Measurements from ENCODE around the gene ECHDC3. TPM values are rescaled to one million over a fixed set of nuclear protein-coding genes. Genes with fewer than 3 reads are reported as not detected.

Gene ECHDC3
- total RNA-seq, 2 experiments from 2014 or later: not detected

DNA sequence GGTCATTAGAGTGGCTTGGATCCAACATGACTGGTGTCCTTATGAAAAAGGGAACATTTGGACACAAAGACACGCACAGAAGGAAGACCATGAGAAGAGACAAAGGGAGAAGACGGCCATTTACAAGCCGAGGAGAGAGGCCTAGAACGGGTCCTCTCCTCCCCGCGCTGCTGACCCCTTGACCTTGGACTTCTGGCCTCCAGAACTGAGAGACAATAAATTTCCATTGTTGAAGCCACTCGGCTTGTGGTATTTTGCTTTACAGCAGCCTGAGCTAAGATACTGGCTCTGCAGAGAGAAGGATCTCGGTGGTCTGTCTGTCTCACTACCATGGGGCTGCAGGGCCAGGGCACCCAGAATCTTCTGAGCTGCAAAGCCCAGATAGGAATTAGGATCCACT, 38.1 kb upstream of the ECHDC3 start:
- Histone ChIP-seq H3K27ac (ENCODE audit: low read depth, low read length, poor library complexity, severe bottlenecking) (no peak overlapping the region), H3K36me3 (ENCODE audit: insufficient read depth, low read length) (no peaks in the 10 kb centered on the region), H4K20me1 (ENCODE audit: insufficient read depth, low read length) (no peaks in the 10 kb centered on the region), H3K9me3 (ENCODE audit: low read length) (no peaks in the 10 kb centered on the region), H3K4me3 (ENCODE audit: low read depth, low read length, poor library complexity, severe bottlenecking) (no peak overlapping the region), H3K4me1 (ENCODE audit: insufficient read depth, low read length, poor library complexity, severe bottlenecking) (peaks cover 8% of the 10 kb centered on the region), H3K4me2 (ENCODE audit: low read length) (no peak overlapping the region), H2AFZ (ENCODE audit: low read length) (no peak overlapping the region), H3K9me2 (ENCODE audit: insufficient read depth, low read length) (no peaks in the 10 kb centered on the region), H3K79me2 (ENCODE audit: insufficient read depth, low read depth, low read length) (no peaks in the 10 kb centered on the region)
- ChIA-PET POLR2A (no interaction called here), CTCF (ENCODE audit: unreplicated experiment) (no interaction called here)
- TF ChIP-seq, protein P1, sequence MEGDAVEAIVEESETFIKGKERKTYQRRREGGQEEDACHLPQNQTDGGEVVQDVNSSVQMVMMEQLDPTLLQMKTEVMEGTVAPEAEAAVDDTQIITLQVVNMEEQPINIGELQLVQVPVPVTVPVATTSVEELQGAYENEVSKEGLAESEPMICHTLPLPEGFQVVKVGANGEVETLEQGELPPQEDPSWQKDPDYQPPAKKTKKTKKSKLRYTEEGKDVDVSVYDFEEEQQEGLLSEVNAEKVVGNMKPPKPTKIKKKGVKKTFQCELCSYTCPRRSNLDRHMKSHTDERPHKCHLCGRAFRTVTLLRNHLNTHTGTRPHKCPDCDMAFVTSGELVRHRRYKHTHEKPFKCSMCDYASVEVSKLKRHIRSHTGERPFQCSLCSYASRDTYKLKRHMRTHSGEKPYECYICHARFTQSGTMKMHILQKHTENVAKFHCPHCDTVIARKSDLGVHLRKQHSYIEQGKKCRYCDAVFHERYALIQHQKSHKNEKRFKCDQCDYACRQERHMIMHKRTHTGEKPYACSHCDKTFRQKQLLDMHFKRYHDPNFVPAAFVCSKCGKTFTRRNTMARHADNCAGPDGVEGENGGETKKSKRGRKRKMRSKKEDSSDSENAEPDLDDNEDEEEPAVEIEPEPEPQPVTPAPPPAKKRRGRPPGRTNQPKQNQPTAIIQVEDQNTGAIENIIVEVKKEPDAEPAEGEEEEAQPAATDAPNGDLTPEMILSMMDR (conservative IDR thresholded peaks at IDR 0.05; ENCODE audit: low read length): no peak
- no TSS peak for BruUV-seq (replicated peaks)
- no peak for DNase-seq (ENCODE audit: low spot score)
- intact Hi-C loops (cut with micrococcal nuclease; ENCODE audit: unreplicated experiment): no loop called here

GRCh38 chr10:11705722-11706121, 36.5 kb upstream of the ECHDC3 start:
- intact Hi-C loops (cut with micrococcal nuclease; ENCODE audit: unreplicated experiment): no loop called here
- no TSS peak for BruUV-seq (replicated peaks)
- H3K4me2 ChIP-seq (ENCODE audit: low read length): no peak overlapping the region
- H3K36me3 ChIP-seq (ENCODE audit: insufficient read depth, low read length): no peaks in the 10 kb centered on the region
- POLR2A ChIA-PET: no interaction called here
- no peak for DNase-seq (ENCODE audit: low spot score)
- CTCF ChIA-PET (ENCODE audit: unreplicated experiment): no interaction called here
- no peak for TF ChIP-seq EZH2phosphoT487 (IDR thresholded peaks at IDR 0.05; ENCODE audit: borderline replicate concordance, low read depth, low read length)
- TF ChIP-seq, protein P1 (conservative IDR thresholded peaks at IDR 0.05; ENCODE audit: low read length): no peak
- H2AFZ ChIP-seq (ENCODE audit: low read length): no peak overlapping the region
- H3K4me1 ChIP-seq (ENCODE audit: insufficient read depth, low read length, poor library complexity, severe bottlenecking): no peaks in the 10 kb centered on the region
- no peak overlapping the region for H3K27ac ChIP-seq (ENCODE audit: low read depth, low read length, poor library complexity, severe bottlenecking)
- no peaks in the 10 kb centered on the region for H3K9me3 ChIP-seq (ENCODE audit: low read length)
- no peak overlapping the region for H3K4me3 ChIP-seq (ENCODE audit: low read depth, low read length, poor library complexity, severe bottlenecking)
- no peaks in the 10 kb centered on the region for H4K20me1 ChIP-seq (ENCODE audit: insufficient read depth, low read length)
- no peaks in the 10 kb centered on the region for H3K79me2 ChIP-seq (ENCODE audit: insufficient read depth, low read depth, low read length)
- no peaks in the 10 kb centered on the region for H3K9me2 ChIP-seq (ENCODE audit: insufficient read depth, low read length)

GRCh38 chr10:11706895-11707567, 35.2 kb upstream of the ECHDC3 start:
- DNase-seq (ENCODE audit: low spot score): no peak
- Histone ChIP-seq H3K4me2 (ENCODE audit: low read length) (no peak overlapping the region), H3K4me1 (ENCODE audit: insufficient read depth, low read length, poor library complexity, severe bottlenecking) (no peaks in the 10 kb centered on the region), H3K79me2 (ENCODE audit: insufficient read depth, low read depth, low read length) (no peaks in the 10 kb centered on the region), H3K9me3 (ENCODE audit: low read length) (no peaks in the 10 kb centered on the region), H3K4me3 (ENCODE audit: low read depth, low read length, poor library complexity, severe bottlenecking) (no peak overlapping the region), H3K9me2 (ENCODE audit: insufficient read depth, low read length) (no peaks in the 10 kb centered on the region), H2AFZ (ENCODE audit: low read length) (no peak overlapping the region), H3K36me3 (ENCODE audit: insufficient read depth, low read length) (no peaks in the 10 kb centered on the region), H4K20me1 (ENCODE audit: insufficient read depth, low read length) (no peaks in the 10 kb centered on the region), H3K27ac (ENCODE audit: low read depth, low read length, poor library complexity, severe bottlenecking) (no peak overlapping the region)
- BruUV-seq (replicated peaks): no TSS peak
- CTCF ChIA-PET (ENCODE audit: unreplicated experiment): no interaction called here
- TF ChIP-seq, protein P1 (conservative IDR thresholded peaks at IDR 0.05; ENCODE audit: low read length): peak; percentile 61
- no peak for TF ChIP-seq EZH2phosphoT487 (IDR thresholded peaks at IDR 0.05; ENCODE audit: borderline replicate concordance, low read depth, low read length)
- POLR2A ChIA-PET: interaction anchor here (0.7 kb wide), 1 partner anchor 155 kb away, joined by 3 read pairs; no protein-coding TSS in a partner anchor
- intact Hi-C loops (cut with micrococcal nuclease; ENCODE audit: unreplicated experiment): no loop called here
